LHCN-M2 (cell line): Measurements from ENCODE around the gene KNCN. TPM values are rescaled to one million over a fixed set of nuclear protein-coding genes. Genes with fewer than 3 reads are reported as not detected.

ENCODE experiments used
- DNase-seq: peaks from one replicate; pipeline ENCODE4 v3.0.0-alpha.2; 2012; ENCODE audit warnings: low read depth
- polyA plus RNA-seq: library from polyadenylated mRNA; unstranded; fragments of >200 nt; gene quantifications from one replicate; pipeline ENCODE4 v1.2.1, GENCODE V29; 2012; ENCODE audit warnings: missing spikeins
- total RNA-seq: library from RNA; depleted of rRNA; stranded (reverse); fragments of >200 nt; gene quantifications from 2 replicates; pipeline ENCODE4 v1.2.3, GENCODE V29; 2014; rRNA removed

KNCN gene
- total RNA-seq, result not detected in 2 replicates
- polyA plus RNA-seq, result not detected

- DNase-seq, result no peak
Measured at GRCh38 chr1:46551597-46552095, at the start of gene KNCN. TSS of gene KNCN (minus strand) at chr1:46551647. CDS start at chr1:46551215, 432 bp downstream.

GRCh38 chr1:46599059-46599970, 47.9 kb upstream of the KNCN start:
- DNase-seq, result no peak

- no peak for DNase-seq
Measured at GRCh38 chr1:46596846-46597245, 45.4 kb upstream of the KNCN start.

GRCh38 chr1:46596036-46596435, 44.6 kb upstream of the KNCN start:
- DNase-seq, result no peak

GRCh38 chr1:46595127-46595526, 43.7 kb upstream of the KNCN start:
- DNase-seq, result no peak

- no peak for DNase-seq
Measured at GRCh38 chr1:46594063-46594462, 42.6 kb upstream of the KNCN start.

- no peak for DNase-seq
Measured at GRCh38 chr1:46592823-46593222, 41.4 kb upstream of the KNCN start.

- no peak for DNase-seq
Measured at GRCh38 chr1:46589529-46589928, 38.1 kb upstream of the KNCN start.

GRCh38 chr1:46587069-46587468, 35.6 kb upstream of the KNCN start:
- DNase-seq, result no peak

GRCh38 chr1:46585312-46585938, 34.0 kb upstream of the KNCN start:
- no peak for DNase-seq

GRCh38 chr1:46583494-46583893, 32.0 kb upstream of the KNCN start:
- no peak for DNase-seq

GRCh38 chr1:46582972-46583371, 31.5 kb upstream of the KNCN start:
- no peak for DNase-seq

- no peak for DNase-seq
Measured at GRCh38 chr1:46581681-46582455, 30.4 kb upstream of the KNCN start.

- peak; percentile 6 for DNase-seq
Measured at GRCh38 chr1:46580140-46580903, 28.9 kb upstream of the KNCN start.

- DNase-seq, result no peak
Measured at GRCh38 chr1:46577671-46578070, 26.2 kb upstream of the KNCN start.

GRCh38 chr1:46576596-46576995, 25.1 kb upstream of the KNCN start:
- DNase-seq, result no peak

- no peak for DNase-seq
Measured at GRCh38 chr1:46575778-46576177, 24.3 kb upstream of the KNCN start.

GRCh38 chr1:46575300-46575699, 23.9 kb upstream of the KNCN start:
- no peak for DNase-seq

- no peak for DNase-seq
Measured at GRCh38 chr1:46571691-46572225, 20.3 kb upstream of the KNCN start.

GRCh38 chr1:46569884-46570725, 18.7 kb upstream of the KNCN start:
- no peak for DNase-seq
